Measurements from ENCODE around the gene ATF6.

GRCh38 chr1:161770250-161770649, 4.1 kb downstream of the ATF6 start:
- TF ChIP-seq EZH2 (IDR thresholded peaks at IDR 0.05) (no peak), CTCF (IDR thresholded peaks at IDR 0.05 in 2 of 3, conservative IDR thresholded peaks at IDR 0.05 in 1 of 3; ENCODE audit: borderline replicate concordance in 1 of 3, insufficient read depth in 1 of 3, low read depth in 2 of 3, low read length in 2 of 3) (no peak), EZH2phosphoT487 (IDR thresholded peaks at IDR 0.05; ENCODE audit: borderline replicate concordance) (no peak), SIN3A (IDR thresholded peaks at IDR 0.05; ENCODE audit: low read depth) (no peak), ZBTB33 (IDR thresholded peaks at IDR 0.05; ENCODE audit: extremely low read depth, insufficient replicate concordance, low read length) (no peak), POLR2AphosphoS5 (IDR thresholded peaks at IDR 0.05; ENCODE audit: low read depth, low read length) (no peak), POLR2A (IDR thresholded peaks at IDR 0.05; ENCODE audit: borderline replicate concordance, extremely low read depth, insufficient read depth, insufficient read length) (no peak), RAD21 (IDR thresholded peaks at IDR 0.05; ENCODE audit: low read depth) (no peak), SP1 (IDR thresholded peaks at IDR 0.05; ENCODE audit: low read depth) (no peak), ZNF274 (IDR thresholded peaks at IDR 0.05; ENCODE audit: low read depth, low read length) (no peak), YY1 (IDR thresholded peaks at IDR 0.05; ENCODE audit: extremely low read depth, insufficient replicate concordance, low read depth, low read length) (no peak), TCF7L2 (IDR thresholded peaks at IDR 0.05; ENCODE audit: borderline replicate concordance, extremely low read depth, insufficient read depth, insufficient read length) (no peak), SRF (IDR thresholded peaks at IDR 0.05; ENCODE audit: low read depth) (no peak), MAX (IDR thresholded peaks at IDR 0.05) (no peak)

Data from HCT116 (cell line).